HepG2 (cell line): ENCODE results near the gene HELZ2. TPM values are rescaled to one million over a fixed set of nuclear protein-coding genes. Genes with fewer than 3 reads are reported as not detected.
A peak's percentile ranks its signal among the peaks of the same experiment; 100 is the strongest.

Experiments
- ATF1 ChIP-seq: IDR thresholded peaks from 2 replicates; pipeline ENCODE4 v1.6.1; 2016; ENCODE audit warnings: mild to moderate bottlenecking, control low read depth
- ATF7-NPFF ChIP-seq: sonication (generic); formaldehyde crosslinking; IDR thresholded peaks from 2 replicates; pipeline ENCODE4 v1.8.1; 2023; ENCODE audit warnings: mild to moderate bottlenecking, low read depth, missing genetic modification reagents, moderate library complexity
- DNMT1 ChIP-seq: sonication (generic); formaldehyde crosslinking; IDR thresholded peaks from 2 replicates; pipeline ENCODE4 v1.5.1; 2020; ENCODE audit warnings: mild to moderate bottlenecking, missing genetic modification reagents
- GMEB2 ChIP-seq: IDR thresholded peaks from 2 replicates; pipeline ENCODE4 v1.6.1; 2016; ENCODE audit warnings: missing biosample characterization, missing genetic modification reagents, low read depth
- HNRNPL ChIP-seq: fragments of 200-400 bp; formaldehyde crosslinking; IDR thresholded peaks from 2 replicates; pipeline ENCODE4 v1.6.1; 2017; ENCODE audit warnings: mild to moderate bottlenecking, low read depth, low read length
- IRF2 ChIP-seq: IDR thresholded peaks from 2 replicates; pipeline ENCODE4 v1.6.1; 2018; ENCODE audit warnings: missing genetic modification reagents, missing compliant biosample characterization
- MATR3 ChIP-seq: sonication (generic); formaldehyde crosslinking; IDR thresholded peaks from 2 replicates; pipeline ENCODE4 v1.4.0; 2020; ENCODE audit warnings: missing genetic modification reagents
- MAX ChIP-seq: IDR thresholded peaks from 2 replicates; pipeline ENCODE4 v1.6.1; 2012; ENCODE audit warnings: inconsistent platforms
- NCOA1 ChIP-seq: sonication (generic); formaldehyde crosslinking; IDR thresholded peaks from 2 replicates; pipeline ENCODE4 v1.9.0; 2021; ENCODE audit warnings: missing genetic modification reagents
- NRL ChIP-seq: sonication (generic); formaldehyde crosslinking; IDR thresholded peaks from 2 replicates; pipeline ENCODE4 v1.5.0; 2020; ENCODE audit warnings: missing genetic modification reagents, mild to moderate bottlenecking, moderate library complexity, borderline replicate concordance
- PHF8 ChIP-seq: sonication (generic); formaldehyde crosslinking; IDR thresholded peaks from 2 replicates; pipeline ENCODE4 v1.5.0; 2020; ENCODE audit warnings: missing genetic modification reagents
- TFDP1 ChIP-seq: IDR thresholded peaks from 2 replicates; pipeline ENCODE4 v1.6.1; 2016; ENCODE audit warnings: missing compliant biosample characterization, missing genetic modification reagents, borderline replicate concordance
- ZBTB33 ChIP-seq: sonication (generic); formaldehyde crosslinking; IDR thresholded peaks from 2 replicates; pipeline ENCODE4 v1.4.0; 2020; ENCODE audit warnings: missing genetic modification reagents
- ZFY ChIP-seq: sonication (generic); formaldehyde crosslinking; IDR thresholded peaks from 2 replicates; pipeline ENCODE4 v1.4.0; 2020; ENCODE audit warnings: missing genetic modification reagents
- ZNF280D ChIP-seq: sonication (generic); formaldehyde crosslinking; IDR thresholded peaks from 2 replicates; pipeline ENCODE4 v1.5.1; 2020; ENCODE audit warnings: mild to moderate bottlenecking, missing genetic modification reagents
- ZNF574 ChIP-seq: sonication (generic); formaldehyde crosslinking; IDR thresholded peaks from 2 replicates; pipeline ENCODE4 v1.4.0; 2020; ENCODE audit warnings: missing genetic modification reagents
- ZNF891 ChIP-seq: sonication (generic); formaldehyde crosslinking; IDR thresholded peaks from 2 replicates; pipeline ENCODE4 v1.5.0; 2020; ENCODE audit warnings: mild to moderate bottlenecking, missing genetic modification reagents
- polyA plus RNA-seq, 8 experiments: library from polyadenylated mRNA; depleted of rRNA in 3 of 8; stranded (reverse) in 7 of 8; unstranded in 1 of 8; fragments of >200 nt; fragmentation: Illumina TruSeq in 4 of 8; extraction: Trizol in 4 of 8; gene quantifications; 2 replicates each; pipeline versions ENCODE4 v1.2.1 to v1.2.3, GENCODE V29; 2011 to 2016; ENCODE audit warnings: low read depth in 4 of 8, missing spikeins in 1 of 8, mixed read lengths in 1 of 8; ENCODE audit not compliant: insufficient read depth in 1 of 8
- total RNA-seq, 5 experiments: library from RNA; depleted of rRNA; stranded (reverse); fragments of >200 nt; fragmentation: Illumina TruSeq; extraction: Trizol; gene quantifications; 2 replicates each; pipeline ENCODE4 v1.2.3, GENCODE V29; 2016; ENCODE audit warnings: low read depth in 1 of 5

HELZ2 gene
- total and polyA plus RNA-seq, 2 of the 13 experiments (the other 11 are each of a cell fraction or from before 2014, with no cell fraction given) = 9.6 to 10.1 TPM

- TF ChIP-seq MAX (no peak), IRF2 (no peak), PHF8 (CRISPR knock-in tag) (0 out of 2 replicates have a peak, but pooled peaks have one; percentile 21), TFDP1 (CRISPR knock-in tag) (no peak), HNRNPL (no peak), ZNF891 (CRISPR knock-in tag) (no peak), NRL (CRISPR knock-in tag) (no peak), ZFY (peak; percentile 25; the same call in 1 of the 2 replicates), ATF1 (no peak), ZBTB33 (CRISPR knock-in tag) (peak; percentile 41; the same call in 1 of the 2 replicates), ZNF280D (no peak), NCOA1 (CRISPR knock-in tag) (no peak), ZNF574 (CRISPR knock-in tag) (no peak), DNMT1 (CRISPR knock-in tag) (0 out of 2 replicates have a peak, but pooled peaks have one; percentile 17), MATR3 (CRISPR knock-in tag) (0 out of 2 replicates have a peak, but pooled peaks have one; percentile 55), ATF7-NPFF (CRISPR knock-in tag) (0 out of 2 replicates have a peak, but pooled peaks have one; percentile 31), GMEB2 (CRISPR knock-in tag) (no peak)
Measured at GRCh38 chr20:63533871-63534393, 40.1 kb downstream of the HELZ2 start (continued).
